CD4-positive, alpha-beta T cell treated with Interleukin-17A for 4 hours (primary cell): ENCODE data around the gene CYP2S1.
"Not testable (repeated sequence)": the region's sequence is repeated elsewhere in the genome, so short reads cannot be mapped to it uniquely, and the experiment has no call there.

Experiments
- DNase-seq: peaks from one replicate; pipeline ENCODE4 v3.0.0-alpha.2; 2020; ENCODE audit warnings: mixed read lengths

Gene CYP2S1, protein sequence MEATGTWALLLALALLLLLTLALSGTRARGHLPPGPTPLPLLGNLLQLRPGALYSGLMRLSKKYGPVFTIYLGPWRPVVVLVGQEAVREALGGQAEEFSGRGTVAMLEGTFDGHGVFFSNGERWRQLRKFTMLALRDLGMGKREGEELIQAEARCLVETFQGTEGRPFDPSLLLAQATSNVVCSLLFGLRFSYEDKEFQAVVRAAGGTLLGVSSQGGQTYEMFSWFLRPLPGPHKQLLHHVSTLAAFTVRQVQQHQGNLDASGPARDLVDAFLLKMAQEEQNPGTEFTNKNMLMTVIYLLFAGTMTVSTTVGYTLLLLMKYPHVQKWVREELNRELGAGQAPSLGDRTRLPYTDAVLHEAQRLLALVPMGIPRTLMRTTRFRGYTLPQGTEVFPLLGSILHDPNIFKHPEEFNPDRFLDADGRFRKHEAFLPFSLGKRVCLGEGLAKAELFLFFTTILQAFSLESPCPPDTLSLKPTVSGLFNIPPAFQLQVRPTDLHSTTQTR

GRCh38 chr19:41192574-41193429 is at the start of gene CYP2S1:
Gene CYP2S1, plus strand, starts transcription at chr19:41193219. Its CDS starts 46 bp downstream, at chr19:41193265.
- peak; percentile 31 for DNase-seq

- peak; percentile 95 for DNase-seq
These were observed 48.6 kb upstream of the CYP2S1 start for GRCh38 chr19:41144403-41144802.

- DNase-seq, result no peak
These were observed 43.2 kb upstream of the CYP2S1 start for GRCh38 chr19:41149831-41150230.

DNA sequence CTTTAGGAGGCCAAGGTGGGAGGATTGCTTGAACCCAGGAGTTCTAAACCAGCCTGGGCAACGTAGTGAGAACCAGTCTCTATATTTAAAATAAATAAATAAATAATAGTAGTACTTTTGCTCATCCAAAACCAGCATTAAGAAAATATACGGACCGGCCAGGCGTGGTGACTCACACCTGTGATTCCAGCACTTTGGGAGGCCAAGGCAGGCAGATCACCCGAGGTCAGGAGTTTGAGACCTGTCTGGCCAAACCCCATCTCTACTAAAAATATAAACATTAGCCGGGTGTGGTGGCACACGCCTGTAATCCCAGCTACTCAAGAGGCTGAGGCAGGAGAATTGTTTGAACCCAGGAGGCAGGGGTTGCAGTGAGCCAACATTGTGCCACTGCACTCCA is 42.0 kb upstream of the CYP2S1 start:
- not testable (repeated sequence) for DNase-seq

GRCh38 chr19:41154060-41154459 is 39.0 kb upstream of the CYP2S1 start:
- DNase-seq, result no peak

GRCh38 chr19:41156207-41156606 is 36.8 kb upstream of the CYP2S1 start:
- no peak for DNase-seq

- DNase-seq, result no peak
These were observed 33.1 kb upstream of the CYP2S1 start for GRCh38 chr19:41159881-41160280.

GRCh38 chr19:41161903-41162302 is 31.1 kb upstream of the CYP2S1 start:
- DNase-seq, result no peak

GRCh38 chr19:41166944-41167804 is 25.8 kb upstream of the CYP2S1 start:
- no peak for DNase-seq

DNA sequence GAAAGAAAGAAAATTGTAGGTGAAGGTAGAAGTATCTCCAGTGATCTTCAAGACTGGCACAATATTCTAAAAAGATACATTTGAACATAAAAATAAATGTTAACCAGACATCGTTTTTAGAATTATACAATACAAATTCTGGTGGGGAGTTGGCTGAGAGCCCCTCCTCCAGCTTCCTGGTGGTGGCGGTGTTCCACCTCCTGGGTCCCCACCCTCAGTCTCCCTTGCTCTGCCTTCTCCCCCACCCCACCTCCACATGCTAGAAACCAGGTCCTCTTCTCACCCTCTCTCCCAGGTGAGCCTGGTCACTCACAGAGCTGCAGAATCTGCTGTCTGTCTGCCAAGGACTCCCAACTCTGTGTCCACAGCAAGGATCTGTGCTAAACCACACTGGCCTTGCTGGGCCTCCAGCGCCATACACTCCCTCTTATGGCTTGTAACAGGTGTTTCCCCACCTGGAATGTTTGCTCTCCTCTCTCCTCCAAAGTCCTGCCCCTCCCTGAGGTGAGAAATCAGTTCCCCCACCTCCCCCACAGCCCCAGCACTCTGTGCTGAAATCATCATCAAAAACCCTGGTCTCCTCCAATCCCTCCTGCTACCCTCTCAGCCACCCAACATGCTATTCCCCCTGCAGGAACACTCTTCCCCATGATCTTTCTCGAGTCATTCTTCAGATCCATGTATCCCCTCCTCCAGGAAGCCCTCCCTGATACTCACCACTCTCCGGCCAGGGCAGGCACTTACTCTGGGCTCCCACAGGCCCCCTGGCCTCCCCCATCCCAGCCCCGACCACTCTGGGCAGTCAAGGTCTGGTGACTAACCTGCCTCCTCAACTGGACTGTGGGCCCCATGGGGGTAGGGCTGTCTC is 20.5 kb upstream of the CYP2S1 start:
- DNase-seq, result no peak

- DNase-seq, result no peak
These were observed 18.6 kb upstream of the CYP2S1 start for GRCh38 chr19:41174297-41174928.

DNA sequence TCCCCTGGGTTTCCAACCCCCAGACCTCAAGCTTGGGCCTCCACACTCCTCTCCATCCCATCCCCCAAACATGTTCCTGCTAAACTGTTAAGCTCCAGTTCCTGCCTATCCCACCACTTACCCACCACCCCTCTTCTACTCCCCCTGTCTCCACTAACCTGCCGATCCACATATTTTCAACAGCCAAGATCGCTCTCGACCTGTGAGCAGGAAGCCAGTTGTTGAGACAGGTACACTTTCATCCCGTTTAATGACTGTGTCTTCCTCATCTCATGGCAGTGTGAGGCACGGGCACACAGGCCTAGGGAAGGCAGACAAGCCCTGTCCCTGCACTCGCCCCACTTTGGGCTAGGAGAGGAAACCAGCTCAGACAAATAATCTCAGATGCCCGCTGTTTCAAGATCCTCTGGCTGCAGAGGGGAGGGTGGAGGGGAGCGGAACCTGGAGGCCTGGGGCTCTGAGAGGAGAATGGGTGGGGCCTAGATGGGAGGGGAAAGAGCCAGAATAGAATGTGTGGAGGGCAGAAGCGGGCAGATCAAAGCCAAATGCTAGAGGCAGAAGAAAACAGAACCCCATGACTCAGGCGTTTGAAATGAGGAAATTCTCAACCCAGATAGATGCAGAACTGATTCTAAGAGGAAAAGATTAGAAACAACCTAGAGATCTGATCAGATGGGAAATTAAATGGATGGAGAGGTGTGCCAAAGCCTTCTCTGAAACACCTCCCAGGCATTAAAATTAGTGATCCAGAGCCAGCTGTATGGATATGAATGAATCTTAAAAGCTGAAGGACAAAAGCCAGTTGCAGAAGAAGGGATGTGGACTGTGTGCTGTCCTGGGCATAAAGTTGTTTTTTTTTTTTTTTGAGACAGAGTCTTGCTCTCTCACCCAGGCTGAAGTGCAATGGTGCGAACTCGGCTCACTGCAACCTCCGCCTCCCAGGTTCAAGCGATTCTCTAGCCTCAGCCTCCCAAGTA is 16.9 kb upstream of the CYP2S1 start:
- peak; percentile 85 for DNase-seq

GRCh38 chr19:41180173-41180572 is 12.8 kb upstream of the CYP2S1 start:
- not testable (repeated sequence) for DNase-seq

- no peak for DNase-seq
These were observed 5.8 kb upstream of the CYP2S1 start for GRCh38 chr19:41186971-41187883.

- DNase-seq, result no peak
These were observed 5.1 kb upstream of the CYP2S1 start for GRCh38 chr19:41187884-41188279.

DNA sequence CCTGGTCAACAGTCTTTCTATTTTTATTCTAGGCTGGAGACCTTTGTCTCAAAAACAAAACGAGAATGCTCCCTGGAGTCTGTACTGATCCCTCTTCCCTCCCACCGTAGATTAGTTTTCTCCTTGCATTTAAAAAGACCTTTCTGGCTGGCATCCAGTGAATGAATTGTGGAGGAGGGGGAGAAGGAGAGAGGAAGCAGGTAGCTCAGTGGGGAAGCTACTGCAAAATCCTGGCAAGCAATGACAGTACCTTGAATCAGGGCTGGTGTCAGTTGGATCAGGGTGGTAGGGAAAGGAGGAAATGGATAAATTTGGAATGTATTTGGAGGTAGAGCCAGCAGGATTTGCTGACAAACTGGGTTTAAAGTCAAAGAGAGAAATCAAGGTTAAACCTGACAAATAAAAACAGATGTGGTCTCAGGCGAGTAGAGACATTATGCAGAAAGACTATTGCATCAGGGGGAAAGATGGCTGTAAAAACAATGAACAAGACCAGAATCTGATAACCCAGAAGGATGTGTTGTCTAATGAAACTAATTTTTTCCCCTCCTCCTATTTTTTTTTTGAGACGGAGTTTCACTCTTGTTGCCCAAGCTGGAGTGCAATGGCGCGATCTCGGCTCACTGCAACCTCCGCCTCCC is 3.5 kb upstream of the CYP2S1 start:
- no peak for DNase-seq

DNA sequence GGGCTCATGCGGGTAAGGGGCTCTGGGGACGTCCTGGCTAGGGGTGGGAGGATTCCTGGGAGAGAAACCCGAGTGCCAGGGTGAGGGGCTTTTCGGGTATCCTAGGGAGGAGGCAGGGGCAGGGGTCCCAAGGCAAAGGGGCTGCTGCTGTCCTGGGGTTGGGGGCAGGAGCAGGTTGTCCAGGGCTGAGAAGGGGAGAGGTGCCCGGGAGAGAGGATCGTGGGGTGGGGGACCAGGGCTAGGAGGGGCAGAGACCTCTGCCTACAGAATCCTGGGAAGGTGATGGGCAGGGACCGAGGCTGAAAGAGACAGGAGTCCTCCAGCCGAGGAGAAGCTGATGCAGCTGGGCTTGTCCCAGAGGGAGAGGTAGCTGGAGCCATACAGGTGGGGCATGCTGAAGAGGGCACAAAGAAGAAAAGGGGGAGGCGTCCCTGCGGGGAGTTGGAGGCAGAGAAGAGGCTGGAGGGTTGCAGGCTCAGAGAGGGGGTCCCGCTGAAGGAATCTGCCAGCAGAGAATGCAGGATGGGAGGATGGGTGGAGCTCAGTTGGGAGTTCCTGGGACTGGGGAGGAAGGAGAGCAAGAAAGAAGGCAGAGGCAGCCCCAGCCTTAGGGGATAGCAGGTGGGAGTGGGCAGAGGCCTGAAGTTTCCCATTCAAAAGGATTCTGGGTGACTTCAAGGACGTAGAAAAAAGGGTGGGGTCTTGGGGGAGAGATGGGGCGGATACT is 574 bp downstream of the CYP2S1 start:
- DNase-seq, result no peak

GRCh38 chr19:41194157-41194552 is 1.1 kb downstream of the CYP2S1 start:
- DNase-seq, result no peak
